ENCODE results near the gene RNASEH2C. TPM values are rescaled to one million over a fixed set of nuclear protein-coding genes. Genes with fewer than 3 reads are reported as not detected.
"Not testable (repeated sequence)": the region's sequence is repeated elsewhere in the genome, so short reads cannot be mapped to it uniquely, and the experiment has no call there.

The RNASEH2C gene
- total RNA-seq, 2 experiments from 2014 or later: 74.9 to 86.3 TPM

GRCh38 chr11:65699306-65699705 is 21.3 kb downstream of the RNASEH2C start:
- Mint-ChIP-seq H3K9me3 (no peaks in the 10 kb centered on the region), H3K27me3 (peaks cover 11% of the 10 kb centered on the region), H3K4me3 (no peak overlapping the region), H3K4me1 (no peaks in the 10 kb centered on the region), H3K27ac (no peak overlapping the region), H3K36me3 (ENCODE audit: low read depth) (no peaks in the 10 kb centered on the region)
- DNase-seq: no peak
- CTCF ChIA-PET: no interaction called here
- POLR2A ChIA-PET: no interaction called here

DNA sequence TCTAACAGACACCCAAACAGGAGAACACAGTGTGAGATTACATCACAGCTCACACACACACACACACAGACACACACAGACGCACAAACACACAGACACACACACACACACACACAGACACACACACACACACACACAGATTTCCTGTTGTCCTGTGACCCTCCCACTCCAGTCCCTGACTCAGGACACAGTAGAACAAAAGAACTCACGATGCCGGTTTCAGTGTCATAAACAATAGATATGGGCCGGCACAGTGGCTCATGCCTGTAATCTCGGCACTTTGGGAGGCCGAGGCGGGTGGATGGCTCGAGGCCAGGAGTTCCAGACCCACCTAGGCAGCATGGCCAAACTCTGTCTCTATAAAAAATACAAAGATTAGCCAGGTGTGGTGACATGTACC is 22.4 kb downstream of the RNASEH2C start:
- no peaks in the 10 kb centered on the region for H3K36me3 Mint-ChIP-seq (ENCODE audit: low read depth)
- CTCF ChIA-PET: no interaction called here
- H3K4me1 Mint-ChIP-seq: no peaks in the 10 kb centered on the region
- no peak overlapping the region for H3K27ac Mint-ChIP-seq
- peaks cover 12% of the 10 kb centered on the region for H3K27me3 Mint-ChIP-seq
- DNase-seq: no peak
- POLR2A ChIA-PET: no interaction called here
- H3K9me3 Mint-ChIP-seq: no peaks in the 10 kb centered on the region
- no peak overlapping the region for H3K4me3 Mint-ChIP-seq

DNA sequence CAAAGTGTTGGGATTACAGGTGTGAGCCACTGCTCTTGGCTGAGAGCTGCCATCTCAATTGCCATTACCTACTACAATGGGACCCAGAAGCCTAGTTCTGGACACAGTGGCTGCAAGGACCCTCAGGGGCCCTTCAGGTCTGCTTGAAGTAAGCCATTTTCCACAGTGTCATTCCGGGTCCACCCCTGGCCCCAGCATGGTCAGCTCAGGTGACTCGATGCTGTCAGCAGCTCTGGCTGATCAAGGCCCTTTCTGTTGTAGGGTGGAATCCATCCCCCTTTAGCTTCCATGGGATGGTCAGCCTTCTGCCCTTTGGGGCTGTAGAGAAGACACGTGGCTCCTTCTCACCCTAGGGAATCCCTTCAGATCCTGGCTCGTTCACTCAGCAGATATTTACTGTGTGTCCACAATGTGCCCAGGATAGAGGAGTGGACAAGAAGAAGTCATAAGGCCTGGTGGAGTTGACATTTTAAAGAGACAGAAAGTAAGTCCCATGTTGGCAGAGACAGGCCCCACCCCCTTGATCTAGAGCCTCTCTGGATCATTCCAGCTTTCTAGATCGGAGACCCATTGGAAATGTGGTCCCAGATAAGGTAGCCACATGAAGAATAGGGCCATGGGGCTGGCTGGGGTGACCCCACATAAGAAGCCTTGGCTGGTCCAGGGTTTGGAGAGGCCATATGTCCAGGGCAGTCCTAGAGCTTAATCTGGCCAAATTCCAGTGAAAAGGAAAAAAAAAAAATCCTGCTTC is 23.6 kb downstream of the RNASEH2C start:
- no peak for DNase-seq
- Mint-ChIP-seq H3K27ac (no peak overlapping the region), H3K4me3 (no peak overlapping the region), H3K27me3 (peaks cover 12% of the 10 kb centered on the region), H3K9me3 (no peaks in the 10 kb centered on the region), H3K4me1 (peaks cover 3% of the 10 kb centered on the region), H3K36me3 (ENCODE audit: low read depth) (no peaks in the 10 kb centered on the region)
- POLR2A ChIA-PET: no interaction called here
- CTCF ChIA-PET: interaction anchor here (1.0 to 3.9 kb wide), 3 partner anchors 14 to 39 kb away, joined by 3 to 19 read pairs (median 5); partner anchors contain the start of gene KAT5

DNA sequence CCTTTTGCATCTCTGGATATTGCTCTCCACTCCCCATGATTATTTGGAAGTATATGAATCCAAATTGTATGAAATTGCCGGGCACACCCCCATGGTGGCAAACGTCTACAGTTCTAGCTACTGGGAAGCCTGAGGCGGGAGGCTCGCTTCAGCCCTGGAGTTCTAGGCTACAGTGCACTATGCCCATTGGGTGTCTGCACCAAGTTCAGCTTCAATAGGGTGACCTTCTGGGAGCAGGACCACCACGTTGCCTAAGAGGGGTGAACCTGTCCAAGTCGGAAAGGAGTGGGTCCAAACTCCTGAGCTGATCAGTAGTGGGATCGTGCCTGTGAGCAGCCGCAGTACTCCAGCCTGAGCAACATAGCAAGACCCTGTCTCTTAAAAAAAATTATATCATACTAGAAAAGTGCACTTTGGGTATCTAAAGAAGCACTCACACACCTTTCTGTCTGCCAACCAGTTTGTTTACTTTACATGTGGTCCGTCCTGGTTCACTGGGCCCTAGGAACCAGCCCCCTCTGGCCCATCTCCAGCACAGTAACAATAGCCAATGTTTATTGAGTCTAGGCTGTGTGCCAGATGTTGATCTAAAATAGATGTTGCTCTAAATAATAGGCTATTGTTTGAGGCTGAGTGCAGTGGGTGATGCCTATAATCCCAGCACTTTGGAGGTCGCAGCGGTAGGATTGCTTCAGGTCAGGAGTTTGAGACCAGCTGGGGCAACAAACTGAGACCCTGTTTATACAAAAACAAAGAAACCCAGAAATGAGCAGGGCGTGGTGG is 24.9 kb downstream of the RNASEH2C start:
- CTCF ChIA-PET: interaction anchor here (0.8 to 3.9 kb wide), 2 partner anchors 16 to 44 kb away, joined by 3 to 19 read pairs; partner anchors contain the start of gene KAT5
- POLR2A ChIA-PET: no interaction called here
- no peak for DNase-seq
- Mint-ChIP-seq H3K36me3 (ENCODE audit: low read depth) (no peaks in the 10 kb centered on the region), H3K27ac (no peak overlapping the region), H3K4me3 (no peak overlapping the region), H3K4me1 (peaks cover 3% of the 10 kb centered on the region), H3K9me3 (no peaks in the 10 kb centered on the region), H3K27me3 (peaks cover 12% of the 10 kb centered on the region)

DNA sequence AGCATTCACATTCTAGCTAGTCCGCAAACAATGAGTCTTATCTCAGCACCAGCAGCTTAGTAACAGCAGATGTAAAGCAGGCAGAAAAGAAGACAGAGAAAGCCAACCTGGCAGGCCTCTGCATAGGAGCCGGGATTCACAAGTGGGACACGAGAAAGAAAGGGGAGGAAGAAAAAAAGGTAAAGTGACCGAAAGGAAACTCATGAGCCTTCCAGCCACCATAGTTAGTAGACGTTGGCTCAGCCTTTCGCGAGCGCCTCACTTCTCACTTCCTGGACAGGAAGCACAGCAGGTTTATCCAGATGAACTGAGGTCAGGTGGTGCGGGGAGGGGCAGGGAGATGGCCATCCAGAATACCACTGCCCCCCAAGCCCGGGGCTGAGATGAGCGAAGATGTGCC is 28.2 kb downstream of the RNASEH2C start:
- CTCF ChIA-PET: interaction anchor here (0.7 to 1.5 kb wide), 4 partner anchors 8 to 330 kb away, joined by 3 to 6 read pairs (median 3); partner anchors contain the start of gene KAT5

DNA sequence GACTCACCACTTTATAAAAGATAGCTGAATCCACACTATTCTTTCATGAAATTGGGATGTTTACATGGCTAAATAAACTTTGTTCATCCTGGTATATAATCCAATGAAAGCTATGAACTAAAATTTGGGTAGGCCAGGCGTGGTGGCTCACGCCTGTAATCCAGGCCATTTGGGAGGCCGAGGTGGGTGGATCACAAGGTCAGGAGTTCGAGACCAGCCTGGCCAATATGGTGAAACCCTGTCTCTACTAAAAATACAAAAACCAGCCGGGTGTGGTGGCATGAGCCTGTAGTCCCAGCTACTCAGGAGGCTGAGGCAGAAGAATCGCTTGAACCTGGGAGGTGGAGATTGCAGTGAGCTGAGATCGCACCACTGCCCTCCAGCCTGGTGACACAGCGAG is 28.8 kb downstream of the RNASEH2C start:
- H3K4me1 Mint-ChIP-seq; DNase-seq; H3K27ac Mint-ChIP-seq; H3K27me3 Mint-ChIP-seq; H3K9me3 Mint-ChIP-seq; H3K36me3 Mint-ChIP-seq (ENCODE audit: low read depth); POLR2A ChIA-PET; H3K4me3 Mint-ChIP-seq: not testable (repeated sequence)
- CTCF ChIA-PET: interaction anchor here (0.5 to 1.5 kb wide), 5 partner anchors 9 to 330 kb away, joined by 3 to 6 read pairs (median 3); partner anchors contain the start of gene KAT5

More for the DNA sequence above, 28.2 kb downstream of the RNASEH2C start:
- Mint-ChIP-seq H3K9me3 (no peaks in the 10 kb centered on the region), H3K27ac (no peak overlapping the region), H3K4me1 (peaks cover 3% of the 10 kb centered on the region), H3K36me3 (ENCODE audit: low read depth) (no peaks in the 10 kb centered on the region), H3K4me3 (no peak overlapping the region), H3K27me3 (peaks cover 4% of the 10 kb centered on the region)
- POLR2A ChIA-PET: no interaction called here
- DNase-seq: no peak

GRCh38 chr11:65685981-65686380 is 34.6 kb downstream of the RNASEH2C start:
- H3K9me3 Mint-ChIP-seq: no peaks in the 10 kb centered on the region
- no peak overlapping the region for H3K27ac Mint-ChIP-seq
- DNase-seq: no peak
- no peaks in the 10 kb centered on the region for H3K4me1 Mint-ChIP-seq
- ChIA-PET POLR2A (no interaction called here), CTCF (no interaction called here)
- H3K4me3 Mint-ChIP-seq: no peak overlapping the region
- H3K27me3 Mint-ChIP-seq: peaks cover 6% of the 10 kb centered on the region
- no peaks in the 10 kb centered on the region for H3K36me3 Mint-ChIP-seq (ENCODE audit: low read depth)

- H3K4me3 Mint-ChIP-seq; DNase-seq; H3K9me3 Mint-ChIP-seq; H3K36me3 Mint-ChIP-seq (ENCODE audit: low read depth); H3K4me1 Mint-ChIP-seq; H3K27me3 Mint-ChIP-seq; POLR2A ChIA-PET; H3K27ac Mint-ChIP-seq: not testable (repeated sequence)
- CTCF ChIA-PET: interaction anchor here (0.6 to 0.8 kb wide), 2 partner anchors 10 to 14 kb away, joined by 3 to 4 read pairs; no protein-coding TSS in a partner anchor
Measured at GRCh38 chr11:65683480-65683879, 37.1 kb downstream of the RNASEH2C start.

- H3K4me1 Mint-ChIP-seq: peaks cover 3% of the 10 kb centered on the region
- H3K27me3 Mint-ChIP-seq: peaks cover 5% of the 10 kb centered on the region
- DNase-seq: no peak
- no peaks in the 10 kb centered on the region for H3K36me3 Mint-ChIP-seq (ENCODE audit: low read depth)
- POLR2A ChIA-PET: no interaction called here
- H3K4me3 Mint-ChIP-seq: no peak overlapping the region
- no peaks in the 10 kb centered on the region for H3K9me3 Mint-ChIP-seq
- no peak overlapping the region for H3K27ac Mint-ChIP-seq
- CTCF ChIA-PET: interaction anchor here (0.5 to 0.7 kb wide), 2 partner anchors 45 to 145 kb away, joined by 3 read pairs; no protein-coding TSS in a partner anchor
Measured at GRCh38 chr11:65680192-65680743, 40.3 kb downstream of the RNASEH2C start.

DNA sequence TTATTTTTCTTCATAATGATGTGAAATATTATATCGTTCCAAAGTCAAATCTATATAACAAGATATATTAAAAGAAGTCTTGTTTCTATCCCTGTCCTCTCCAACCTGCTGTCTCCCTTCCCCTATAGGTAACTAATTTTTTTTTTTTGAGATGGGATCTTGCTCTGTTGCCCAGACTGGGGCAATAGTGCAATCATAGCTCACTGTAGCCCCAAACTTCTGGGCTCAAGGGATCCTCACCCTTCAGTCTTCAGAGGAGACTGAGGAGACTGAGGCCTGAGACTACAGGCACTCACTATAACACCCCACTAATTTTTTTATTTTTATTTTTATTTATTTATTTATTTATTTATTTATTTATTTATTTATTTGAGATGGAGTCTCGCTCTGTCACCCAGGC is 47.6 kb downstream of the RNASEH2C start:
- H3K36me3 Mint-ChIP-seq (ENCODE audit: low read depth): no peaks in the 10 kb centered on the region
- CTCF ChIA-PET: interaction anchor here (0.7 kb wide), 2 partner anchors 9 to 855 kb away, joined by 3 read pairs; no protein-coding TSS in a partner anchor

GRCh38 chr11:65672180-65672860 is 48.3 kb downstream of the RNASEH2C start:
- POLR2A ChIA-PET: no interaction called here
- Mint-ChIP-seq H3K27ac (no peak overlapping the region), H3K27me3 (no peaks in the 10 kb centered on the region), H3K4me3 (no peak overlapping the region), H3K4me1 (no peaks in the 10 kb centered on the region), H3K36me3 (ENCODE audit: low read depth) (no peaks in the 10 kb centered on the region), H3K9me3 (no peaks in the 10 kb centered on the region)
- DNase-seq: no peak
- CTCF ChIA-PET: interaction anchor here (1.2 kb wide), 1 partner anchor 33 kb away, joined by 3 read pairs; no protein-coding TSS in a partner anchor

More for the DNA sequence above, 47.6 kb downstream of the RNASEH2C start:
- Mint-ChIP-seq H3K4me3 (no peak overlapping the region), H3K27me3 (no peaks in the 10 kb centered on the region), H3K4me1 (no peaks in the 10 kb centered on the region), H3K9me3 (no peaks in the 10 kb centered on the region), H3K27ac (no peak overlapping the region)
- POLR2A ChIA-PET: no interaction called here
- DNase-seq: no peak

Data from activated CD4-positive, alpha-beta T cell treated with anti-CD3 and anti-CD28 coated beads, Interleukin-2, amount 10 ng/mL, durations not matched to agents 7 days and 5 days (primary cell).